ENCODE results near the gene RPL13A. TPM values are rescaled to one million over a fixed set of nuclear protein-coding genes. Genes with fewer than 3 reads are reported as not detected.

RPL13A gene
- total and polyA plus RNA-seq, 2 of the 13 experiments (the other 11 are each of a cell fraction or from before 2014, with no cell fraction given), result 2,601 to 3,407 TPM

DNA sequence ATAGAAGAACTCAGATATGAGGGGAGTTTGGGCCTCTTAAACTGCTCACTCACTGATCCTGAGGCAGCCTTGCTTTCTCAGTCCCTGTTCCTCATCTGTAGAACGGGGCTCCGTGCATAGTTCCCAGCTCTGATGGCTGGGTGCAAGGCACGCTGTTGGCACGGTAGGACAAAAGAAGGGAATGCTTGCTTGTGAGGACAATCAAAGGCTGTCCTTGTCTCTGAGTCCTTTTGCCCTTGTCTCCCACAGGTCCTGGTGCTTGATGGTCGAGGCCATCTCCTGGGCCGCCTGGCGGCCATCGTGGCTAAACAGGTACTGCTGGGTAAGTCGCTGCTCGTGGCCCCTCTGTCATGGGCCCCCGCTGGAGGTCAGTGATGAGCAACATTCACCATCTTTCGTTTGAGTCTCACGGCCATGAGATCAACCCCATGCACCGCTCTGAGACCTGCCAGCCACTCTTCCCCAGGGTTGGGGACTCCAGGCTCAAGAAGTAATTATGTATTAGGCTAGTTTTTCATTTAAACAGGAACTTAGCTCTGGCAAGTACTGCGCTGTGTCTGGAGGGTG lies 2.3 kb downstream of the RPL13A start (continued):
- TF ChIP-seq SRSF4 (IDR thresholded peaks at IDR 0.05; ENCODE audit: low read depth, low read length, poor library complexity, severe bottlenecking) (no peak), HDAC1 (CRISPR knock-in tag; IDR thresholded peaks at IDR 0.05) (0 out of 2 replicates have a peak, but pooled peaks have one; percentile 45), KDM5A (IDR thresholded peaks at IDR 0.05; ENCODE audit: borderline replicate concordance, low read length) (no peak), ZNF569 (CRISPR knock-in tag; IDR thresholded peaks at IDR 0.05; ENCODE audit: borderline replicate concordance) (no peak), ERF (CRISPR knock-in tag; IDR thresholded peaks at IDR 0.05) (0 out of 2 replicates have a peak, but pooled peaks have one; percentile 16), ZZZ3 (CRISPR knock-in tag; IDR thresholded peaks at IDR 0.05; ENCODE audit: borderline replicate concordance) (0 out of 2 replicates have a peak, but pooled peaks have one; percentile 50), RBFOX2 (IDR thresholded peaks at IDR 0.05; ENCODE audit: low read depth, low read length) (0 out of 2 replicates have a peak, but pooled peaks have one; percentile 16), ZNF766 (CRISPR knock-in tag; IDR thresholded peaks at IDR 0.05; ENCODE audit: borderline replicate concordance) (no peak), SRSF1 (optimal IDR thresholded peaks at IDR 0.05; ENCODE audit: low read depth, low read length) (peak; percentile 62), KDM2A (CRISPR knock-in tag; IDR thresholded peaks at IDR 0.05; ENCODE audit: borderline replicate concordance, low read depth) (peak; percentile 41; the same call in 1 of the 2 replicates), NR2F6 (IDR thresholded peaks at IDR 0.05) (no peak), NR2F6 (CRISPR knock-in tag; IDR thresholded peaks at IDR 0.05) (peak; percentile 34; the same call in 1 of the 2 replicates), NFYC (CRISPR knock-in tag; IDR thresholded peaks at IDR 0.05) (no peak), KLF13 (CRISPR knock-in tag; IDR thresholded peaks at IDR 0.05) (no peak), KDM4B (CRISPR knock-in tag; IDR thresholded peaks at IDR 0.05) (no peak), ZNF282 (IDR thresholded peaks at IDR 0.05; ENCODE audit: partially characterized antibody) (no peak), ZSCAN30 (CRISPR knock-in tag; IDR thresholded peaks at IDR 0.05) (no peak), ZNF782 (CRISPR knock-in tag; IDR thresholded peaks at IDR 0.05; ENCODE audit: borderline replicate concordance) (no peak), HES4 (CRISPR knock-in tag; IDR thresholded peaks at IDR 0.05; ENCODE audit: borderline replicate concordance) (no peak), THAP11 (CRISPR knock-in tag; IDR thresholded peaks at IDR 0.05) (no peak)
- TF ChIP-seq, protein P1, sequence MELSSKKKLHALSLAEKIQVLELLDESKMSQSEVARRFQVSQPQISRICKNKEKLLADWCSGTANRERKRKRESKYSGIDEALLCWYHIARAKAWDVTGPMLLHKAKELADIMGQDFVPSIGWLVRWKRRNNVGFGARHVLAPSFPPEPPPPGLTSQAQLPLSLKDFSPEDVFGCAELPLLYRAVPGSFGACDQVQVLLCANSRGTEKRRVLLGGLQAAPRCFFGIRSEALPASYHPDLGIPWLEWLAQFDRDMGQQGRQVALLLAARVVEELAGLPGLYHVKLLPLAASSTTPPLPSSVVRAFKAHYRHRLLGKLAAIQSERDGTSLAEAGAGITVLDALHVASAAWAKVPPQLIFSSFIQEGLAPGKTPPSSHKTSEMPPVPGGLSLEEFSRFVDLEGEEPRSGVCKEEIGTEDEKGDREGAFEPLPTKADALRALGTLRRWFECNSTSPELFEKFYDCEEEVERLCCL (CRISPR knock-in tag; IDR thresholded peaks at IDR 0.05; ENCODE audit: borderline replicate concordance), result no peak
- TF ChIP-seq, protein P2, sequence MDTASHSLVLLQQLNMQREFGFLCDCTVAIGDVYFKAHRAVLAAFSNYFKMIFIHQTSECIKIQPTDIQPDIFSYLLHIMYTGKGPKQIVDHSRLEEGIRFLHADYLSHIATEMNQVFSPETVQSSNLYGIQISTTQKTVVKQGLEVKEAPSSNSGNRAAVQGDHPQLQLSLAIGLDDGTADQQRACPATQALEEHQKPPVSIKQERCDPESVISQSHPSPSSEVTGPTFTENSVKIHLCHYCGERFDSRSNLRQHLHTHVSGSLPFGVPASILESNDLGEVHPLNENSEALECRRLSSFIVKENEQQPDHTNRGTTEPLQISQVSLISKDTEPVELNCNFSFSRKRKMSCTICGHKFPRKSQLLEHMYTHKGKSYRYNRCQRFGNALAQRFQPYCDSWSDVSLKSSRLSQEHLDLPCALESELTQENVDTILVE (CRISPR knock-in tag; IDR thresholded peaks at IDR 0.05), result 0 out of 2 replicates have a peak, but pooled peaks have one; percentile 37
- TF ChIP-seq, protein P3, sequence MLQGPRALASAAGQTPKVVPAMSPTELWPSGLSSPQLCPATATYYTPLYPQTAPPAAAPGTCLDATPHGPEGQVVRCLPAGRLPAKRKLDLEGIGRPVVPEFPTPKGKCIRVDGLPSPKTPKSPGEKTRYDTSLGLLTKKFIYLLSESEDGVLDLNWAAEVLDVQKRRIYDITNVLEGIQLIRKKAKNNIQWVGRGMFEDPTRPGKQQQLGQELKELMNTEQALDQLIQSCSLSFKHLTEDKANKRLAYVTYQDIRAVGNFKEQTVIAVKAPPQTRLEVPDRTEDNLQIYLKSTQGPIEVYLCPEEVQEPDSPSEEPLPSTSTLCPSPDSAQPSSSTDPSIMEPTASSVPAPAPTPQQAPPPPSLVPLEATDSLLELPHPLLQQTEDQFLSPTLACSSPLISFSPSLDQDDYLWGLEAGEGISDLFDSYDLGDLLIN (CRISPR knock-in tag; IDR thresholded peaks at IDR 0.05; ENCODE audit: borderline replicate concordance), result 0 out of 2 replicates have a peak, but pooled peaks have one; percentile 22
- TF ChIP-seq, protein P4, sequence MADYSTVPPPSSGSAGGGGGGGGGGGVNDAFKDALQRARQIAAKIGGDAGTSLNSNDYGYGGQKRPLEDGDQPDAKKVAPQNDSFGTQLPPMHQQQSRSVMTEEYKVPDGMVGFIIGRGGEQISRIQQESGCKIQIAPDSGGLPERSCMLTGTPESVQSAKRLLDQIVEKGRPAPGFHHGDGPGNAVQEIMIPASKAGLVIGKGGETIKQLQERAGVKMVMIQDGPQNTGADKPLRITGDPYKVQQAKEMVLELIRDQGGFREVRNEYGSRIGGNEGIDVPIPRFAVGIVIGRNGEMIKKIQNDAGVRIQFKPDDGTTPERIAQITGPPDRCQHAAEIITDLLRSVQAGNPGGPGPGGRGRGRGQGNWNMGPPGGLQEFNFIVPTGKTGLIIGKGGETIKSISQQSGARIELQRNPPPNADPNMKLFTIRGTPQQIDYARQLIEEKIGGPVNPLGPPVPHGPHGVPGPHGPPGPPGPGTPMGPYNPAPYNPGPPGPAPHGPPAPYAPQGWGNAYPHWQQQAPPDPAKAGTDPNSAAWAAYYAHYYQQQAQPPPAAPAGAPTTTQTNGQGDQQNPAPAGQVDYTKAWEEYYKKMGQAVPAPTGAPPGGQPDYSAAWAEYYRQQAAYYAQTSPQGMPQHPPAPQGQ (CRISPR knock-in tag; IDR thresholded peaks at IDR 0.05; ENCODE audit: borderline replicate concordance), result no peak

Data from HepG2 (cell line).